HL-60 (cell line): ENCODE data around the gene TXNRD3.

Source experiments
- CTCF ChIP-seq: IDR thresholded peaks from one replicate; pipeline ENCODE4 v1.5.1; 2011; ENCODE audit warnings: low read length, control low read depth, inconsistent platforms; ENCODE audit not compliant: insufficient read depth
- GABPA ChIP-seq: IDR thresholded peaks from 2 replicates; pipeline ENCODE4 v1.6.1; 2012; ENCODE audit warnings: low read depth
- POLR2AphosphoS5 ChIP-seq: IDR thresholded peaks from 2 replicates; pipeline ENCODE4 v1.6.1; 2012; ENCODE audit warnings: low read depth
- REST ChIP-seq: IDR thresholded peaks from 2 replicates; pipeline ENCODE4 v1.6.1; 2012; ENCODE audit warnings: low read depth; ENCODE audit not compliant: insufficient replicate concordance

GRCh38 chr3:126685021-126685420 is 30.1 kb upstream of the TXNRD3 start:
- TF ChIP-seq CTCF (no peak), GABPA (no peak), REST (no peak), POLR2AphosphoS5 (no peak)
